Activated CD4-positive, alpha-beta T cell treated with anti-CD3 and anti-CD28 coated beads, Interleukin-2, amount 50 U/mL, for 1 hour (primary cell): Measurements from ENCODE around the gene EDIL3.
"Not testable (repeated sequence)": the region's sequence is repeated elsewhere in the genome, so short reads cannot be mapped to it uniquely, and the experiment has no call there.

Source experiments
- DNase-seq: peaks from one replicate; pipeline ENCODE4 v3.0.0-alpha.2; 2020

The EDIL3 gene

GRCh38 chr5:84032324-84032723, 352.4 kb downstream of the EDIL3 start:
- DNase-seq: no peak

GRCh38 chr5:84028093-84028492, 356.6 kb downstream of the EDIL3 start:
- DNase-seq: no peak

- DNase-seq: not testable (repeated sequence)
These were observed 366.2 kb downstream of the EDIL3 start for GRCh38 chr5:84018521-84018920.

- DNase-seq: no peak
These were observed 367.0 kb downstream of the EDIL3 start for GRCh38 chr5:84017523-84018172.

- DNase-seq: no peak
These were observed 368.6 kb downstream of the EDIL3 start for GRCh38 chr5:84016085-84016484.

GRCh38 chr5:84014966-84015365, 369.7 kb downstream of the EDIL3 start:
- no peak for DNase-seq

GRCh38 chr5:83993803-83994202, 390.9 kb downstream of the EDIL3 start:
- DNase-seq: no peak

- no peak for DNase-seq
These were observed 393.0 kb downstream of the EDIL3 start for GRCh38 chr5:83991566-83992224.

- DNase-seq: no peak
These were observed 396.4 kb downstream of the EDIL3 start for GRCh38 chr5:83988293-83988685.

- no peak for DNase-seq
These were observed 397.0 kb downstream of the EDIL3 start for GRCh38 chr5:83987513-83988292.

GRCh38 chr5:83983852-83984251, 400.8 kb downstream of the EDIL3 start:
- no peak for DNase-seq

GRCh38 chr5:83973925-83974815, 410.5 kb downstream of the EDIL3 start:
- no peak for DNase-seq

- no peak for DNase-seq
These were observed 411.8 kb downstream of the EDIL3 start for GRCh38 chr5:83972909-83973308.

- no peak for DNase-seq
These were observed 412.4 kb downstream of the EDIL3 start for GRCh38 chr5:83972236-83972635.

GRCh38 chr5:83967417-83967816, 417.3 kb downstream of the EDIL3 start:
- no peak for DNase-seq

GRCh38 chr5:83965441-83965840, 419.2 kb downstream of the EDIL3 start:
- no peak for DNase-seq

- no peak for DNase-seq
These were observed 420.4 kb downstream of the EDIL3 start for GRCh38 chr5:83964271-83964670.

GRCh38 chr5:83957188-83957587, 427.5 kb downstream of the EDIL3 start:
- DNase-seq: no peak

- no peak for DNase-seq
These were observed 428.3 kb downstream of the EDIL3 start for GRCh38 chr5:83956386-83956785.

GRCh38 chr5:83955916-83956315, 428.8 kb downstream of the EDIL3 start:
- no peak for DNase-seq

GRCh38 chr5:83947763-83948162, 436.9 kb downstream of the EDIL3 start:
- no peak for DNase-seq

GRCh38 chr5:83946516-83946915, 438.2 kb downstream of the EDIL3 start:
- DNase-seq: no peak

- no peak for DNase-seq
These were observed 442.5 kb downstream of the EDIL3 start for GRCh38 chr5:83942155-83942554.
